Upper lobe of right lung (tissue), 1 donor: ENCODE data around the gene CHID1. TPM values are rescaled to one million over a fixed set of nuclear protein-coding genes. Genes with fewer than 3 reads are reported as not detected.

Source experiments
- ATAC-seq: fragments of 200-7000 bp; cut with Tn5 transposase; one replicate; pipeline ENCODE4 v1.9.1; 2020; ENCODE audit warnings: mild to moderate bottlenecking, moderate library complexity
- DNase-seq: peaks from one replicate; pipeline ENCODE4 v3.0.0-alpha.2; 2020
- H3K27ac ChIP-seq: fragments of 200-600 bp; one replicate; pipeline ENCODE4 v1.8.0; 2022
- H3K27me3 ChIP-seq: fragments of 200-600 bp; one replicate; pipeline ENCODE4 v1.8.0; 2022; ENCODE audit warnings: mild to moderate bottlenecking
- H3K36me3 ChIP-seq: fragments of 200-600 bp; one replicate; pipeline ENCODE4 v1.8.0; 2022
- H3K4me1 ChIP-seq: fragments of 200-600 bp; one replicate; pipeline ENCODE4 v1.8.0; 2022
- H3K4me3 ChIP-seq: fragments of 200-600 bp; one replicate; pipeline ENCODE4 v1.8.0; 2022; ENCODE audit warnings: mild to moderate bottlenecking
- H3K9me3 ChIP-seq: fragments of 200-600 bp; one replicate; pipeline ENCODE4 v1.8.0; 2022
- intact Hi-C: fragments of 100-400 bp; cut with DNase I; formaldehyde crosslinking; loops from one replicate; pipeline ENCODE4 v1.11.0; 2022
- total RNA-seq: library from RNA; stranded (reverse); fragmentation: NEBNext Ultra II Directional; extraction: Animal tissue kit (Norgen Biotek cat#: 25700); gene quantifications from one replicate; pipeline ENCODE4 v1.2.1, GENCODE V29; 2021
- TF ChIP-seq, protein P1 (sequence below): fragments of 200-600 bp; IDR thresholded peaks from one replicate; pipeline ENCODE4 v1.8.0; 2022; ENCODE audit warnings: antibody characterized with exemption
- donor health status: DM: no; HTN: yes; CAD: no; lungs with severe emphysema.

The CHID1 gene
- total RNA-seq, 1 donor from 2014 or later: 52.9 TPM

DNA sequence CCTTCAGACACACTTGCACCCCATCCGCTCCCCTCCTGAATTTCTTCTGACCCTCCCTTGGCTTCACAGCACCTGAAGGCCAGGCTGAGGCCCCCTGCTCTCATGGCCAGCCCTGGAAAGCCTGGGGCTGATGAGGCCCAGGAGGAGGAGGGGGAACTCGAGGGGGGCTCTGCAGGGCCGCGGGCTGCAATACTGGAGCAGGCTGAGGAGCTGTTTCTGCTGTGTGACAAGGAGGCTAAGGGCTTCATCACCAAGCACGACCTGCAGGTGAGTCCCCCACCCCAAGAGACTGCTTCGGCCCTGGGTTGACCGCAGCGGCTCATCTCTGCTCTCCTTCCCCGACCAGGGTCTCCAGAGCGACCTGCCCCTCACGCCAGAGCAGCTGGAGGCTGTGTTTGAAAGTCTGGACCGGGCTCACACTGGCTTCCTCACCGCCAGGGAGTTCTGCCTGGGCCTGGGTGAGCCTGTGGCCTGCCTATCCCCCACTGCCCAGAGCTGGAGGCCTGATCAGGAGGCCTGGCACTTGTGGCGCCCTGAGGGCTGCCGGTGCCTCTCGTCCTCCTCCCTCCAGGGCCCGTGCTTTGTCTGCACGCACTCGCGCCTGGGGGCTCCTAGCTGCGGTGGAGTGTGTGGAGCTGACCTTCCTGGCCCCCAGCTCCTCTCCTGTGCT, 82.0 kb downstream of the CHID1 start:
- peaks cover 9% of the 10 kb centered on the region for H3K27me3 ChIP-seq
- TF ChIP-seq, protein P1, sequence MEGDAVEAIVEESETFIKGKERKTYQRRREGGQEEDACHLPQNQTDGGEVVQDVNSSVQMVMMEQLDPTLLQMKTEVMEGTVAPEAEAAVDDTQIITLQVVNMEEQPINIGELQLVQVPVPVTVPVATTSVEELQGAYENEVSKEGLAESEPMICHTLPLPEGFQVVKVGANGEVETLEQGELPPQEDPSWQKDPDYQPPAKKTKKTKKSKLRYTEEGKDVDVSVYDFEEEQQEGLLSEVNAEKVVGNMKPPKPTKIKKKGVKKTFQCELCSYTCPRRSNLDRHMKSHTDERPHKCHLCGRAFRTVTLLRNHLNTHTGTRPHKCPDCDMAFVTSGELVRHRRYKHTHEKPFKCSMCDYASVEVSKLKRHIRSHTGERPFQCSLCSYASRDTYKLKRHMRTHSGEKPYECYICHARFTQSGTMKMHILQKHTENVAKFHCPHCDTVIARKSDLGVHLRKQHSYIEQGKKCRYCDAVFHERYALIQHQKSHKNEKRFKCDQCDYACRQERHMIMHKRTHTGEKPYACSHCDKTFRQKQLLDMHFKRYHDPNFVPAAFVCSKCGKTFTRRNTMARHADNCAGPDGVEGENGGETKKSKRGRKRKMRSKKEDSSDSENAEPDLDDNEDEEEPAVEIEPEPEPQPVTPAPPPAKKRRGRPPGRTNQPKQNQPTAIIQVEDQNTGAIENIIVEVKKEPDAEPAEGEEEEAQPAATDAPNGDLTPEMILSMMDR: no peak
- no peak for ATAC-seq
- peak overlapping the region; percentile 54 for H3K4me3 ChIP-seq
- peaks cover 65% of the 10 kb centered on the region for H3K4me1 ChIP-seq
- DNase-seq: no peak
- intact Hi-C loops: no loop called here
- peaks cover 21% of the 10 kb centered on the region for H3K36me3 ChIP-seq
- peak overlapping the region; percentile 70 for H3K27ac ChIP-seq
- H3K9me3 ChIP-seq: no peaks in the 10 kb centered on the region

DNA sequence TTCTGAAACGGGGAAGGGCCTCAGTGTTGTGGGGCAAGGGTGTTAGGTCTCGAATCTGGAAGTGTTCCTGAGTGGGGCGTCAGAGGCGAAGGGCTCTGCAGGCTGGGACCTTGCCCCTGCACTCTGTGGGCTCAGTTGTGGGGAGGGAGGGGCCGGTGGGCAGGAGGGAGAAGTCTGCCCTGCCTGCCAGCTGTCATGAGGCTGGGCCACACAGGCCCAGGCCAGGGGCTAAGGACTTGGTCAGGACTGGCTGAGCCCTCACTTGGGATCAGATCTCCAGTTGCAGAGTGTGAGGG, 82.8 kb downstream of the CHID1 start, which contains the start of gene CRACR2B:
CRACR2B (plus strand) TSS at position 23 of the 296 bp plus-strand sequence. CDS start 689 bp downstream, outside the sequence.
- ATAC-seq: no peak
- TF ChIP-seq, protein P1: no peak
- peak within 1 kb of the TSS; percentile 78 for H3K27ac ChIP-seq

DNA sequence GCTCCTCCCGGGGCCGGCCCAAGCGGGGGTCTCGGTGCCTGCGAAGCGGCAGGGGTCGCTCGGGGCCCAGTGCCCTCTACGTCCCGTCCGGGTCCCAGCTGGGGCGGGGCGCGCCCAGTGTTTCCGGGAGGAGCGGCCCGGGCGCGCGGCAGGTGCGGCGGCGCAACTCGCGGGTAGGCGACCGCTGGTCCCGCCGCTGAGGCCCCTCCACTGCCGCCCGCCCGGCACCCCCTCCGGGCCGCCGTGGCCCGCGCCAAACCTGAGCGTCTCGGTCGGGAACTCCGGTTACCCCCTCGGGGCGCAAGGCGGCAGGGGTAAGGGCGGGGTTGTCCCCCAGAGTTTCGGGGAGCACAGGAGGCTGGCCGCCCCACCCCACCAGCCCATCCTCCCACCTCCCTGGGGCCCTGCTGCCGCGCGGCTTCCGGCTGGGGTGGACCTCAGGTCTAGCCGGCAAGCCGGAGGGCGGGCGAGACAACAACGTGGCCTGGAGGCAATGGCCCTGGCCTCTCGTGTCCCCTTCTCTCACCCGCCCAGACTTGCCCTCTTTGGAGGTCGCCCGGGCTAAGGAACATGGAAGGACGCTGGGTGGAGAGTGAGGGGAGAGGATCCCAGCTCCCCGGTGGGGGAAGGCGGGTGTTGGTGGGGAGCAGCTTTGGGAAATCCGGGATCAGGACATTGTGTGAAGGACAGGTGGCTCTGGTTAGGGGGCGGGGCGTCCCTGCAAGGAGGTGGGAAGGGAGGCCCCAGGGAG, 83.3 kb downstream of the CHID1 start:
- DNase-seq (peak; percentile 85), ATAC-seq (peak; percentile 23)
- TF ChIP-seq, protein P1: no peak
- peak overlapping the region; percentile 54 for H3K4me3 ChIP-seq
- peaks cover 9% of the 10 kb centered on the region for H3K27me3 ChIP-seq
- peak overlapping the region; percentile 78 for H3K27ac ChIP-seq
- intact Hi-C loops: no loop called here
- H3K4me1 ChIP-seq: peaks cover 65% of the 10 kb centered on the region
- H3K9me3 ChIP-seq: no peaks in the 10 kb centered on the region
- H3K36me3 ChIP-seq: peaks cover 34% of the 10 kb centered on the region

More for the DNA sequence above, 82.8 kb downstream of the CHID1 start, which contains the start of gene CRACR2B:
- Histone ChIP-seq H3K4me1 (peaks cover 65% of the 10 kb centered on the region), H3K27me3 (peaks cover 9% of the 10 kb centered on the region), H3K4me3 (peak within 1 kb of the TSS; percentile 54), H3K9me3 (no peaks in the 10 kb centered on the region), H3K36me3 (peaks cover 28% of the 10 kb centered on the region)
- intact Hi-C loops: no loop called here
- no peak for DNase-seq

DNA sequence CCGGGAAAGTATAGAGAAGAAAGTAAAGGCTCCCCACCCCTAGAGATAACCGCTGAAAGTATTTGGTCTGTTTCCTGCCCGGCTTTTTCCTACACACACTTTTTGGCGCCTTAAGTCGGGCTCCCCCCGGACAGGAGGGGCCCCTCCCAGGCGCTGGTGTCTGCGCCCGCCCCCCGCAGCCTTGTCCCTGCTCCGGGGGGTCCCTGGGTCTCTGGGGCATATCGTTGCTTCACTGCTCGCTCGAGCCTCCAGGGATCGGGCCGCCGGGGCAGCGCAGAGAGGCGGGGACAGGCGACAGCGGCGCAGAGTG, 83.8 kb downstream of the CHID1 start:
- DNase-seq: no peak
- peaks cover 9% of the 10 kb centered on the region for H3K27me3 ChIP-seq
- H3K4me1 ChIP-seq: peaks cover 65% of the 10 kb centered on the region
- H3K4me3 ChIP-seq: peak overlapping the region; percentile 54
- intact Hi-C loops: no loop called here
- peak overlapping the region; percentile 78 for H3K27ac ChIP-seq
- no peaks in the 10 kb centered on the region for H3K9me3 ChIP-seq
- ATAC-seq: no peak
- peaks cover 34% of the 10 kb centered on the region for H3K36me3 ChIP-seq
- TF ChIP-seq, protein P1: no peak

DNA sequence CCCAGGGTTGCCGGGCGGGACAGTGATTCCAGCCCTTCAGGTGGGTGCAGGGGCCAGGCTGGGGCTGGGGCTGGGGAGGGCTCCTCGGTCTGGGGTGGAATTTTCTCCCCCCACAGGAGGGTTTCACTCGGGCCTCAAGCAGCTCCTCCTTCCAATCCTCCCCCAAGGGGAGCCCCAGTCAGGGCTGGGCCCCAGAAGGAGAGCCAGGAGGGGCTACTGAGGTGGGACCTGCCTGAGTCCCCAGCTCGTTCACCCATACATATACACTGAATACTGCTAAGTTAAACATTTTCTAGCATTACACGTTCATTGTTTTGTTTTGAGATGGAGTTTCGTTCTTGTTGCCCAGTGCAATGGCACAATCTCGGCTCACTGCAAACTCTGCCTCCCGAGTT, 84.4 kb downstream of the CHID1 start:
- DNase-seq: no peak
- Histone ChIP-seq H3K4me3 (peak overlapping the region; percentile 54), H3K9me3 (no peaks in the 10 kb centered on the region), H3K27me3 (peaks cover 9% of the 10 kb centered on the region), H3K4me1 (peaks cover 68% of the 10 kb centered on the region), H3K27ac (peak overlapping the region; percentile 78), H3K36me3 (peaks cover 34% of the 10 kb centered on the region)
- intact Hi-C loops: no loop called here
- TF ChIP-seq, protein P1: no peak
- no peak for ATAC-seq
